NT2/D1 (cell line): ENCODE results near the gene FAM81A.
"Not testable (repeated sequence)": the region's sequence is repeated elsewhere in the genome, so short reads cannot be mapped to it uniquely, and the experiment has no call there.

Source experiments
- DNase-seq: peaks from one replicate; pipeline ENCODE4 v3.0.0-alpha.2; 2011; ENCODE audit warnings: low read depth, low spot score
- H3K27me3 ChIP-seq: 2 replicates; pipeline ENCODE4 v1.6.0; 2011; ENCODE audit warnings: mild to moderate bottlenecking; ENCODE audit not compliant: insufficient read length, insufficient read depth
- H3K36me3 ChIP-seq: 2 replicates; pipeline ENCODE4 v1.6.1; 2011; ENCODE audit warnings: mild to moderate bottlenecking, low read length, mixed read lengths; ENCODE audit not compliant: insufficient read depth, insufficient read length
- H3K4me1 ChIP-seq: 2 replicates; pipeline ENCODE4 v1.5.1; 2011; ENCODE audit not compliant: insufficient read depth, insufficient read length
- H3K4me3 ChIP-seq: 2 replicates; pipeline ENCODE4 v1.5.1; 2011; ENCODE audit warnings: low read depth; ENCODE audit not compliant: insufficient read length
- H3K9ac ChIP-seq: 2 replicates; pipeline ENCODE4 v1.6.0; 2011; ENCODE audit warnings: low read depth; ENCODE audit not compliant: insufficient read length
- H3K9me3 ChIP-seq: 2 replicates; pipeline ENCODE4 v1.5.1; 2011; ENCODE audit warnings: mild to moderate bottlenecking, low read length; ENCODE audit not compliant: insufficient read depth
- SUZ12 ChIP-seq: IDR thresholded peaks from 2 replicates; pipeline ENCODE4 v1.6.1; 2011; ENCODE audit not compliant: insufficient read length, insufficient read depth; ENCODE audit errors: extremely low read depth
- YY1 ChIP-seq: IDR thresholded peaks from 2 replicates; pipeline ENCODE4 v1.6.1; 2011; ENCODE audit not compliant: insufficient read length, insufficient read depth
- ZNF274 ChIP-seq: IDR thresholded peaks from 2 replicates; pipeline ENCODE4 v1.6.1; 2011; ENCODE audit warnings: mild to moderate bottlenecking, low read depth, low read length

FAM81A gene

DNA sequence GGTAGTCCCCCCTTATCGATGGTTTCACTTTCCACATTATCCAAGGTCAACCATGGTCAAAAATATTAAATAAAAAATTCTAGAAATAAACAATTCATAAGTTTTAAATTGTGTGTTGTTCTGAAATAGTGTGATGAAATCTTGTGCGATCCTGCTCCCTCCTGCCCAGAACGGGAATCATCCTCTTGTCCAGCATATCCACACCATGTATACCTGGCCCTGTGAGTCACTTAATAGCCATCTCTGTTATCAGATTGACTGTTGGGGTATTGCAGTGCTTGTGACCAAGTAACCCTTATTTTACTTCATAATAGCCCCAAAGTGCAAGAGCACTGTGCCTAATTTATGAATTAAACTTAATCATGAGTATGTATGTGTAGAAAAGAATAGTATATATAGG is 19.1 kb downstream of the FAM81A start:
- no peak overlapping the region for H3K9ac ChIP-seq
- H3K4me3 ChIP-seq: no peak overlapping the region
- H3K4me1 ChIP-seq: peaks cover 2% of the 10 kb centered on the region
- peaks cover 7% of the 10 kb centered on the region; the same call in 1 of the 2 replicates for H3K9me3 ChIP-seq
- TF ChIP-seq ZNF274: no peak
- TF ChIP-seq SUZ12: no peak
- no peak for TF ChIP-seq YY1
- H3K27me3 ChIP-seq: no peaks in the 10 kb centered on the region
- DNase-seq: no peak
- H3K36me3 ChIP-seq: no peaks in the 10 kb centered on the region

DNA sequence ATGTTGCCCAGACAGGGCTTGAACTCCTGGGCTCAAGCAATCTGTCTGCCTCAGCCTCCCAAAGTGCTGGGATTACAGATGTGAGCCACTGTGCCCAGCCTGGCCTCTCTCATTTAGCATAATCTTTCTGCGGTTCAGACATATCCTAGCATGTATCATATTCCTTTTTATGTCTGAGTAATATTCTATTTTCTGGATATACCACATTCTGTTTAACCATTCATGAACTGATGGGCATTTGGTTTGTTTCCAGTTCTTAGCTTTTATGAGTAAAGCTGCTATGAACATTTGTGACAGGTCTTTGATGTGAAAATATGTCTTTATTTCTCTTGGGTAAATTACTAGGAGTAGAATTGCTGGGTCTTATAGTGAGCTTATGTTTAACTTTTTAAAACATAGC is 23.5 kb downstream of the FAM81A start:
- no peak overlapping the region for H3K9ac ChIP-seq

DNA sequence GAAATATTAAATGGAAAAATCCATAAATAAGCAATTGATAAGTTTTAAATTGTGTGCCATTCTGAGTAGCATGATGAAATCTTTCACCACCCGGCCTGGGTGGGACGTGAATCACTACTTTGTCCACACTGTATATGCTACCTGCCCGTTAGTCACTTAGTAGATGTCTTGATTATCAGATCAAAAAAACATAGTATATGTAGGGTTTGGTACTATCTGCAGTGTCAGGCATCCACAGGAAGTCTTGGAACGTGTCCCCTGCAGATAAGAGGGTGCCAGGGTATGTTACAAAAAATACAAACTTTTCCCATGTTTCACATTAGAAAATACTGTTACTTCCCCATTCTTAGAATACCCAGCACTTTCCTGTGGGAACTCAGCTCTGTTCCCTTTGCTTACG is 35.2 kb downstream of the FAM81A start:
- TF ChIP-seq YY1 (no peak), ZNF274 (no peak), SUZ12 (no peak)
- H3K36me3 ChIP-seq: no peaks in the 10 kb centered on the region
- H3K4me1 ChIP-seq: no peaks in the 10 kb centered on the region
- no peak overlapping the region for H3K9ac ChIP-seq
- H3K27me3 ChIP-seq: no peaks in the 10 kb centered on the region
- no peak overlapping the region for H3K4me3 ChIP-seq
- no peak for DNase-seq
- no peaks in the 10 kb centered on the region for H3K9me3 ChIP-seq

More for the DNA sequence above, 23.5 kb downstream of the FAM81A start:
- Histone ChIP-seq H3K4me3 (no peak overlapping the region), H3K27me3 (no peaks in the 10 kb centered on the region), H3K36me3 (no peaks in the 10 kb centered on the region), H3K9me3 (peaks cover 21% of the 10 kb centered on the region), H3K4me1 (no peaks in the 10 kb centered on the region)
- TF ChIP-seq SUZ12 (no peak), ZNF274 (no peak), YY1 (no peak)
- DNase-seq: no peak

DNA sequence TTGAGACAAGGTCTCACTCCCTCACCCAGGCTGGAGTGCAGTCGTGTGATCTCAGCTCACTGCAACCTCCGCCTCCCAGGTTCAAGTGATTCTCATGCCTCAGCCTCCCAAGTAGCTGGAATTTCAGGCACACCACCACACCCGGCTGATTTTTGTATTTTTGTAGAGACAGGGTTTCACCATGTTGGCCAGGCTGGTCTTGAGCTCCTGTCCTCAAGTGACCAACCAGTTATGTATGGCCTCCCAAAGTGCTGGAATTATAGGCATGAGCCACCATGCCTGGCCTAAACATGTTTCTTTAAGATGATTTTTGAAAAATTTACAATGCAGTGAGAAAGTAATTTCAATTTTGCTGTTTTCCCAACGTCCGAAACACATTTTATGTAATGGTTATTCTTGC is 37.2 kb downstream of the FAM81A start:
- H3K9me3 ChIP-seq, H3K4me1 ChIP-seq, DNase-seq, H3K9ac ChIP-seq, H3K27me3 ChIP-seq, H3K4me3 ChIP-seq, H3K36me3 ChIP-seq: not testable (repeated sequence)

DNA sequence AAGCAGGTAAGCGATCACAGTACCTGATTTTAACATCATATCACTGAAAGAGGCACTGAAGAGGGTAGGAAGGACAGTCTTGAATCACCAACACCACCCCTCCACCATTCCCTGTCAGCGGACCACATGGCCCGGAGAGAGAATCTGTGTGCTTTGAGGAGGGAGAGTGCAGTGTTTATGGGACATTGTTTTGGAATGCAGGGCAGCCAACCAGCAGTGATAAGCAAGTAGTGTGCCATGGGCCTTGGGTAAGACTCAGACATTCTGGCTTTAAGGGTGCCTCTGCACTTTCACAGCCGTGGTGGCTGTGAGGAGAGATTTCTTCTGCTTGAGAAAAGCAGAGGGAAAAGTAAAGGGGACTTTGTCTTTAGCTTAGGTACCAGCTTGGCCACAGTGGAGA is 46.4 kb downstream of the FAM81A start:
- Histone ChIP-seq H3K27me3 (no peaks in the 10 kb centered on the region), H3K9me3 (no peaks in the 10 kb centered on the region), H3K4me1 (peaks cover 2% of the 10 kb centered on the region), H3K36me3 (no peaks in the 10 kb centered on the region), H3K4me3 (no peak overlapping the region), H3K9ac (no peak overlapping the region)
- no peak for DNase-seq
- TF ChIP-seq YY1 (no peak), SUZ12 (no peak), ZNF274 (no peak)

DNA sequence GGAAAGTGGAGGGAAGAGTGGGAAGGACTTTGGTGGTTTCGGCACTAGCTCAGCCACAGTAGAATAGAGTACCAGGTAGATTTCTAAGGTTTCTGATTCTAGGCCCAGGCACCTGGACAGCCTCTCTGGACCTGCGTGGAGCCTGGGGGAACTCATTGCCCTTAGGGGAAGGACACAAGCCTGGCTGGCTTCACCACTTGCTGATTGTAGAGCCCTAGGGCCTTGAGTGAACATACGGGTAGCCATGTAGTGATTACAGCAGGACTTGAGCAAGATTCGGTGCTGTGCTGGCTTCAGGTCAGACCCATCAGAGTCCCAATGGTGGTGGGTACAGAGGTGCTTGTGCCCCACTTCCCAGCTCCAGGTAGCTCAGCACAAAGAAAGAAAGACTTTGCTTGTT is 47.0 kb downstream of the FAM81A start:
- DNase-seq: no peak
- Histone ChIP-seq H3K4me3 (no peak overlapping the region), H3K9me3 (no peaks in the 10 kb centered on the region)

DNA sequence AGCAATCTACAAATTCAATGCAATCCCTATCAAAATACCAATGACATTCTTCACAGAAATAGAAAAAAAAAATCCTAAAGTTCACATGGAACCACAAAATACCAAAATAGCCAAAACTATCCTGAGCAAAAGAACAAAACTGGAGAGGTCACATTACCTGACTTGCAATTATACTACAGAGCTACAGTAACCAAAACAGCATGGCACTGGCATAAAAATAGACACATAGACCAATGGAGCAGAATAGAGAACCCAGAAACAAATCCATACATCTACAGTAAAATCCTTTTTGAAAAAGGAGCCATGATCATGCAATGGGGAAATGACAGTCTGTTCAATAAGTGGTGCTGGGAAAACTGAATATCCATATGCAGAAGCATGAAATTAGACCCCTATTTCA is 51.5 kb downstream of the FAM81A start:
- not testable (repeated sequence) for H3K9ac ChIP-seq, H3K4me1 ChIP-seq, H3K36me3 ChIP-seq, DNase-seq, H3K9me3 ChIP-seq, H3K4me3 ChIP-seq, H3K27me3 ChIP-seq

More for the DNA sequence above, 47.0 kb downstream of the FAM81A start:
- TF ChIP-seq ZNF274 (no peak), YY1 (no peak), SUZ12 (no peak)
- no peaks in the 10 kb centered on the region for H3K27me3 ChIP-seq
- no peaks in the 10 kb centered on the region for H3K4me1 ChIP-seq
- no peak overlapping the region for H3K9ac ChIP-seq
- no peaks in the 10 kb centered on the region for H3K36me3 ChIP-seq

DNA sequence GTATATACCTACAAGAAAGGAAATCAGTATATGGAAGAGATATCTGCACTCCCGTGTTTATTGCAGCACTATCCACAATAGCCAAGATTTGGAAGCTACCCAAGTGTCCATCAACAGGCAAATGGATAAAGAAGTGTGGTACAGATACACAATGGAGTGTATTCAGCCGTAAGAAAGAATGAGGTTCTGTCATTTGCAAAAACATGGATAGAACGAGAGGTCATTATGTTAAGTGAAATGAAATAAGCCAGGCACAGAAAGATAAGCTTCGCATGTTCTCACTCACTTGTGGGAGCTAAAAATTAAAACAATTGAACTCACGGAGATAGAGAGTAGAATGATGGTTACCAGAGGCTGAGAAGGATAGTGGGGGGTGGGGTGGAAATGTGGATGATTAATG is 53.1 kb downstream of the FAM81A start:
- Histone ChIP-seq H3K36me3 (no peaks in the 10 kb centered on the region), H3K27me3 (peaks cover 5% of the 10 kb centered on the region), H3K4me3 (no peak overlapping the region), H3K4me1 (peaks cover 2% of the 10 kb centered on the region), H3K9ac (no peak overlapping the region), H3K9me3 (no peaks in the 10 kb centered on the region)
- TF ChIP-seq SUZ12: no peak
- TF ChIP-seq YY1: no peak
- TF ChIP-seq ZNF274: no peak
- DNase-seq: no peak
